ENCODE measurements around the gene ABCA12. TPM values are rescaled to one million over a fixed set of nuclear protein-coding genes. Genes with fewer than 3 reads are reported as not detected.

Gene ABCA12
- polyA plus RNA-seq, 2 of the 4 experiments (the other 2 are of a cell fraction), result 0.32 to 1.1 TPM

GRCh38 chr2:215137329-215137686 is 1.1 kb downstream of the ABCA12 start:
- peak overlapping the region; percentile 70 for H3K4me2 ChIP-seq
- ChIA-PET POLR2A (no interaction called here), CTCF (interaction anchor here (0.7 kb wide), 2 partner anchors 255 to 796 kb away, joined by 3 read pairs; no protein-coding TSS in a partner anchor)

GRCh38 chr2:215136669-215137328 is 1.6 kb downstream of the ABCA12 start:
- TF ChIP-seq ZC3H11A (IDR thresholded peaks at IDR 0.05) (no peak), HEYL (CRISPR knock-in tag; IDR thresholded peaks at IDR 0.05) (no peak), JUNB (IDR thresholded peaks at IDR 0.05) (no peak), MAZ (IDR thresholded peaks at IDR 0.05; ENCODE audit: borderline replicate concordance, low read depth, low read length) (no peak), HOXB13 (CRISPR knock-in tag; IDR thresholded peaks at IDR 0.05; ENCODE audit: low read depth) (no peak), MYC (IDR thresholded peaks at IDR 0.05; ENCODE audit: borderline replicate concordance, low read length) (no peak), FOSB (CRISPR knock-in tag; IDR thresholded peaks at IDR 0.05) (no peak), EP300 (IDR thresholded peaks at IDR 0.05) (no peak), SMC3 (IDR thresholded peaks at IDR 0.05) (no peak)
- peaks cover 3% of the 10 kb centered on the region; the same call in 1 of the 3 replicates for H3K9me3 ChIP-seq
- H3K27ac ChIP-seq, result peak overlapping the region; percentile 20 to 74; a peak in 3 of 6 replicates
- ChIA-PET POLR2A (no interaction called here), CTCF (interaction anchor here (0.7 kb wide), 2 partner anchors 256 to 797 kb away, joined by 3 read pairs; no protein-coding TSS in a partner anchor)
- H3K4me3 ChIP-seq, result no peak overlapping the region
- FAIRE-seq (no peak), DNase-seq (ENCODE audit: low read depth in 1 of 2, low spot score in 1 of 2) (no peak), ATAC-seq (no peak)
- 44% methylated on average over 3 of the region's 3 CpGs for WGBS (ENCODE audit: missing lambda C conversion rate)
- peak overlapping the region; percentile 70 for H3K4me2 ChIP-seq
- peaks cover 22% of the 10 kb centered on the region for H3K4me1 ChIP-seq

More at GRCh38 chr2:215137329-215137686, 1.1 kb downstream of the ABCA12 start:
- H3K4me1 ChIP-seq, result peaks cover 22% of the 10 kb centered on the region
- TF ChIP-seq HOXA7 (CRISPR knock-in tag; IDR thresholded peaks at IDR 0.05) (no peak), USF2 (IDR thresholded peaks at IDR 0.05) (no peak), RCOR1 (IDR thresholded peaks at IDR 0.05; ENCODE audit: low read depth, low read length) (no peak), PHF8 (IDR thresholded peaks at IDR 0.05; ENCODE audit: borderline replicate concordance, low read depth) (no peak), ATOH8 (CRISPR knock-in tag; IDR thresholded peaks at IDR 0.05; ENCODE audit: low read depth) (no peak), RAD21 (conservative IDR thresholded peaks at IDR 0.05 in 1 of 2, IDR thresholded peaks at IDR 0.05 in 1 of 2) (no peak), SMC3 (IDR thresholded peaks at IDR 0.05) (no peak)
- WGBS (ENCODE audit: missing lambda C conversion rate), result 27% methylated on average over 3 of the region's 3 CpGs
- ATAC-seq, result no peak
- 0 out of 3 replicates have a peak overlapping the region, but pooled peaks have one; percentile 8 for H3K4me3 ChIP-seq
- FAIRE-seq, result no peak
- H3K27ac ChIP-seq, result peak overlapping the region; percentile 20 to 74; a peak in 4 of 6 replicates
- no peak for DNase-seq (ENCODE audit: low read depth in 1 of 2, low spot score in 1 of 2)
- peaks cover 3% of the 10 kb centered on the region; the same call in 1 of the 3 replicates for H3K9me3 ChIP-seq

- Histone ChIP-seq H3K9me3 (no peaks in the 10 kb centered on the region), H3K4me1 (no peaks in the 10 kb centered on the region), H3K4me3 (no peak overlapping the region), H3K27ac (no peak overlapping the region), H3K4me2 (no peak overlapping the region)
- WGBS (ENCODE audit: missing lambda C conversion rate), result 30% methylated on average over 3 of the region's 3 CpGs
- DNase-seq (ENCODE audit: low read depth in 1 of 2, low spot score in 1 of 2) (no peak), FAIRE-seq (no peak), ATAC-seq (no peak)
- TF ChIP-seq CTCF (IDR thresholded peaks at IDR 0.05) (no peak), POLR2A (IDR thresholded peaks at IDR 0.05; ENCODE audit: low read length) (no peak), RAD21 (conservative IDR thresholded peaks at IDR 0.05 in 1 of 2, IDR thresholded peaks at IDR 0.05 in 1 of 2) (no peak), EHF (CRISPR knock-in tag; IDR thresholded peaks at IDR 0.05) (no peak), FOSB (CRISPR knock-in tag; IDR thresholded peaks at IDR 0.05) (no peak)
- CTCF ChIA-PET, result no interaction called here
- POLR2A ChIA-PET, result no interaction called here
Measured at GRCh38 chr2:215120401-215120800, 18.0 kb downstream of the ABCA12 start.
